Retinal pigment epithelial cell (primary cell): Measurements from ENCODE around the gene CNGA2.

Experiments
- DNase-seq: peaks from one replicate; pipeline ENCODE4 v3.0.0-alpha.2; 2010; ENCODE audit warnings: low read depth
- H3K4me3 ChIP-seq: 2 replicates; pipeline ENCODE4 v1.5.1; 2011; ENCODE audit warnings: mild to moderate bottlenecking, low read length, control low read depth, moderate library complexity
- CTCF ChIP-seq: conservative IDR thresholded peaks from 2 replicates; pipeline ENCODE4 v1.5.1; 2011; ENCODE audit warnings: low read depth, low read length, control low read depth, inconsistent platforms

CNGA2 gene

GRCh38 chrX:151711154-151711553, 23.4 kb upstream of the CNGA2 start:
- no peak for DNase-seq
- H3K4me3 ChIP-seq, result no peak overlapping the region
- TF ChIP-seq CTCF, result no peak

DNA sequence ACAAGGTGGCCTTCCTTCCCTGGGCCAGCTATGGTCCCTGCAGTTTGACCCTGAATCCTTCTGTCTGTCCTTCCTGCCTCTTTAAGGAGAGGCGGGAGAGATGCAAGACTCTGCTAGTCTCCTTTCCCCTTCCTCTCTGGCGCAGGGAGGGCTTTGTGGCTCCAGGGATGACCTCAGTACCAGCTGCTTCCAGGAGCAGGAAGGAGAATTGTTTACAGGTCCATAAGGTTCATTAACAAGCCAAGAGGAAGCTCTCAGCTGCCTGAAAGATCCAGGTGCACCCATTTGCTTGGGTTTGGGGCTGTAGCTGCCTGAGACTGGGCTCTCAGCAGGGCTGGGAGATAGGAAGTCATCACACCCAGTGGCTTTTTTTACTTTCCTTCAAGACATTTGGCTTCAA, 22.8 kb upstream of the CNGA2 start:
- TF ChIP-seq CTCF, result no peak
- H3K4me3 ChIP-seq, result no peak overlapping the region
- DNase-seq, result no peak

GRCh38 chrX:151712253-151712652, 22.3 kb upstream of the CNGA2 start:
- TF ChIP-seq CTCF, result no peak
- no peak for DNase-seq
- no peak overlapping the region for H3K4me3 ChIP-seq

DNA sequence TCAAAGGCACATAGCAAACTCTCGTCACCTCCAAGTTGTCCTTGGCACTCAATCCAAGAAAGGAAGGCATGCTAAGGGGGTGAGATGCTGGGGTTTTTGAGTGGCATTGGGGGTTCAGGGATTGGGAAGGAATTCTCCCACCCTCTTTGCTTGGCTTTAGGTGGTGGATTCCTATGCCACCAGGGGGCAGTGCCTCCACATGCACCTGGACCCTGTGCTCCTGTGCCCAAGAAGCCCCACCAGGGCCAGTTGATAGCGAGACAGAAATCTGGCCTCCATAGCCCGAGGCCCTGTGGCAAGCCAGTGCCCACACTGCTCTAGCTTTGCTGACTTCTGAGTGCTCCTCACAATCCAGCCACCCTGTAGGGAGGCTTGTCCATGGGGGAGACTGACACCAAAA, 20.7 kb upstream of the CNGA2 start:
- peak; percentile 65 for TF ChIP-seq CTCF
- no peak for DNase-seq
- no peak overlapping the region for H3K4me3 ChIP-seq

DNA sequence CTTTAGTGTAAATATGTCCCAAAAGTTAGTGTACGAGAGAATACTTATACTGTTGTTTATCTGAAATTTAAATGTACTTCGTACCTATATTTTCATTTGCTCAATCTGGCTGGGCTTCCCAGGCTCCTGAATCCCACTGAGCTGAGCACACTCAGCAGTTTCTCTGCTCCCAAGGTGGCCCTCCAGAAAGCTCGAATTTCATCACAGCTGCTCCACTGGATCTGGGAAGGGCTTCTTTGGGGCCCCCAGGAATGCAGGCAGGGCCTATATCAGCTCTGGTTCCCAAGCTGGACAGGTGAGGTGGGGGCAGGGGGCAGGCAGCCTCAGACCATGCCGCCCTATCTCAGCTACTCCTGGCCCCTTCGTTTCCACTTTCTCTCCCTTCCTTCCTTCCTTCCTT, 20.2 kb upstream of the CNGA2 start:
- no peak for DNase-seq
- no peak for TF ChIP-seq CTCF
- H3K4me3 ChIP-seq, result no peak overlapping the region

- no peak within 1 kb of the TSS for H3K4me3 ChIP-seq
- TF ChIP-seq CTCF, result no peak
- no peak for DNase-seq
Measured at GRCh38 chrX:151715752-151716151, 18.8 kb upstream of the CNGA2 start, which contains the start of gene FATE1. Gene FATE1 (plus strand): TSS chrX:151716035. CDS start chrX:151716120, 85 bp downstream.

DNA sequence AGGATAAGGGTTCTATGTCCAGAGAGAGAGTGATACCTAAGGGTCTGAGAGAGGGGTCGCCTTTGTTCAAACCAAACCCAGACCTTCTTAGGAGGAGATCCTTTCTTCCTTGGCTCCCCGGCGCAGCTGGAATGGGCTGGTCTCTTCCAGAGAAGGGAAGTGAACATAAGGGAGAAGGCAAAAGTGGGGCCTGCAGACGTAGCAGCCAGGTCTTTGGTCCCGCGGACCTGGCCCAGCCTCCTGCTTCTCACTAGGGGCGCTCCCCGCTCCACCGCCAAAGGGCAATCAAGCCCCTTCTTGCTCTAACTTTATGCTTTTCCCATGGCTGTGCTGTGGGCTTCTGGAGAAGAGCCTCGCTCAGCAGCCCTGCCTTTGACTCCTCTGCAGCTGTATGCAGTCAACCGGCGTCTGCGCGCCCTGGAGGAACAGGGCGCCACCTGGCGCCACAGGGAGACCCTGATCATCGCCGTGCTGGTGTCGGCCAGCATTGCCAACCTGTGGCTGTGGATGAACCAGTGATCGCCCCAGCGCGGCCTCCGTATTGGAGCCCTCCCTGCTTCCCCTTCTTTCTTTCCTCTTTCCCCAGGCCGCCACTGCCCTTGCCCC, 12.2 kb upstream of the CNGA2 start:
- H3K4me3 ChIP-seq, result no peak overlapping the region
- no peak for DNase-seq
- peak; percentile 68 for TF ChIP-seq CTCF
